Bronchial epithelial cell (primary cell): ENCODE results near the gene RALA. TPM values are rescaled to one million over a fixed set of nuclear protein-coding genes. Genes with fewer than 3 reads are reported as not detected.
A peak's percentile ranks its signal among the peaks of the same experiment; 100 is the strongest.

ENCODE experiments used
- DNase-seq: peaks from one replicate; pipeline ENCODE4 v3.0.0-alpha.2; 2010; ENCODE audit warnings: low read depth
- FAIRE-seq: peaks from 2 replicates; lab custom pipeline; 2011; peaks lifted over from hg19 to GRCh38; lab: Jason Lieb, UNC
- H3K27me3 ChIP-seq: 2 replicates; pipeline ENCODE4 v1.5.1; 2011; ENCODE audit warnings: low read length; ENCODE audit not compliant: control insufficient read depth, insufficient read depth
- H3K36me3 ChIP-seq: 2 replicates; pipeline ENCODE4 v1.5.1; 2011; ENCODE audit warnings: low read length; ENCODE audit not compliant: control insufficient read depth, insufficient read depth
- H3K4me3 ChIP-seq: 2 replicates; pipeline ENCODE4 v1.5.1; 2011; ENCODE audit warnings: mild to moderate bottlenecking, low read depth, low read length, control low read depth
- CTCF ChIP-seq: IDR thresholded peaks from 2 replicates; pipeline ENCODE4 v1.5.1; 2011; ENCODE audit warnings: mild to moderate bottlenecking, moderate library complexity, low read length, control low read depth, inconsistent platforms; ENCODE audit not compliant: insufficient read depth, severe bottlenecking
- total RNA-seq: library from RNA; depleted of rRNA; stranded (reverse); fragments of >200 nt; gene quantifications from 2 replicates; pipeline ENCODE4 v1.2.1, GENCODE V29; 2014

RALA gene
- total RNA-seq, 1 donor from 2014 or later = 15.3 TPM

DNA sequence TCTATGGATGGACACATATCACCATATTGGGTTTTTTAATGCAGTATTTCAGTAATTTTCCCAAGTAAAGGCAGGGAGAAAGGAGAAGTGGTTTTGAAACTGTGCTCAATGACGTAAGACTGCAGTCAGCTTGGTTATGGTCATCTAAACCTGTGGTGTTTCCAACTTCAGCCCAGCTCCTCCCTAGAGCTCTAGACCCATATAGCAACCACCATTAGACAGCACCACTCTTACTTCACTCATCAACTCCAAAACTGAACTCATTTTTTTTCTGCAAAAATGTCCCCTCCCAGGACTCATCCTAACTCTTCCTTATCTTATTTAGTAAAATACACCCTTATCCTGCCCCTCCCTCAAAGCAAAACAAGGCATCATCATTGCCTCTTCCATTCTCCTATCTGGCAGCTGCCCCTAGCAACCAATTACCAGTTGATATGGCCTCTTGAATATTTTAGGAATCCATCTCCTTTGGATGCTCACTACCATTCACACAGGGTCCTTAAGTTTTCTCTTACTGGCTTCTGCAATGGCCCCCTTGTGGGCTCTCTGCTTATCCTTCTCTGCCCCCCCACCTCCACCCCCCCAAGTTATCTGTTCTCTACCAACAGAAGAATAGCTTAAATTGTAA, 1.5 kb upstream of the RALA start:
- FAIRE-seq (no peak), DNase-seq (no peak)
- no peak for TF ChIP-seq CTCF
- no peak overlapping the region for H3K4me3 ChIP-seq
- H3K36me3 ChIP-seq = no peaks in the 10 kb centered on the region
- no peaks in the 10 kb centered on the region for H3K27me3 ChIP-seq

DNA sequence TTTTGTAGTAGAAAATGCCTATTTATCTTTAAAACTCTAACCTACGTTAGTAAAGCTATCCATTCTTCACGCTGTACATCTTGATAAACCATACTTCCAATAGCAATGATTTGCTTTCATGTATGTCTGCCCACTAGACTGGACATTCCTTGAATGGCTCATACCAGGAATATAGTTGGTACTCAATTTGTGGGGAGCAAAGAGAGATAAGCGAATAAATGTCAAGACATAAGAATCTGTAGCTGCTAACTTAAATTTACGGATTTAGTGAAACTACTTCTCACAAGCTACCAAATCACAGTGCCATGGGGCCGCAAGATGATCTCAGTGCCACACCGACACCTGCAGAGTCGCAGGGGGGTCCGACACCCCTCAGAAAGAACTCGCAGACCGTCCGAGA, 763 bp upstream of the RALA start:
- Histone ChIP-seq H3K4me3 (peak overlapping the region; percentile 89), H3K27me3 (no peaks in the 10 kb centered on the region), H3K36me3 (no peaks in the 10 kb centered on the region)
- DNase-seq (no peak), FAIRE-seq (no peak)
- TF ChIP-seq CTCF = no peak

- no peak for DNase-seq
- no peak for TF ChIP-seq CTCF
- Histone ChIP-seq H3K36me3 (no peaks in the 10 kb centered on the region), H3K27me3 (no peaks in the 10 kb centered on the region), H3K4me3 (peak overlapping the region; percentile 89)
- no peak for FAIRE-seq
These were observed 515 bp downstream of the RALA start for GRCh38 chr7:39623732-39624441.

DNA sequence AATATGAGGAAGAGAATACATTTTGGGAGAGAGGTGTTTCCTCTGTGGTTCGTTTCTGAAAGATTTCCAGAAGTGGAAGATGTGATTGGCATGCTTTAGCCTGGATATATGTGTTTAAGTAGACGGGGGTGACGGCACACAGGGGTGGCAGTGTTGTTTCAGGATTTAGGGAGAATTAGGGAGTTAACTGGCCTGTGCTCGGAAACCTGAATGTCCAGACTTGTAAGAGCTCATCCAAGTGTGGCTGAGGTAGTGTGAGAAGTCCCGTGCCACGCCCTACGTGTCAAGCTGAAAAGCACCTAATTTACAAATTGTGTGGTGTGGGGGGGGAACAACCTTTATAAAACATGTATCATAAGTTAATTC, 1.1 kb downstream of the RALA start:
- FAIRE-seq (no peak), DNase-seq (peak; percentile 71)
- no peaks in the 10 kb centered on the region for H3K36me3 ChIP-seq
- TF ChIP-seq CTCF = no peak
- no peaks in the 10 kb centered on the region for H3K27me3 ChIP-seq
- H3K4me3 ChIP-seq = peak overlapping the region; percentile 89

- Histone ChIP-seq H3K36me3 (no peaks in the 10 kb centered on the region), H3K27me3 (no peaks in the 10 kb centered on the region), H3K4me3 (peak overlapping the region; percentile 89)
- no peak for FAIRE-seq
- TF ChIP-seq CTCF = no peak
- no peak for DNase-seq
These were observed 1.7 kb downstream of the RALA start for GRCh38 chr7:39624935-39625694.
